HepG2 (cell line): ENCODE results near the gene SCARF1. TPM values are rescaled to one million over a fixed set of nuclear protein-coding genes. Genes with fewer than 3 reads are reported as not detected.

Experiments used
- CBX2 ChIP-seq, 2 experiments: fragments of 200-600 bp in 1 of 2; sonication (generic); formaldehyde crosslinking in 1 of 2; IDR thresholded peaks; 2 replicates each; pipeline versions ENCODE4 v1.7.0 to v1.8.1; 2018 to 2022; ENCODE audit warnings: low read depth in 2 of 2, low read length in 1 of 2, mild to moderate bottlenecking in 1 of 2, missing genetic modification reagents in 1 of 2
- CENPT ChIP-seq: sonication (generic); formaldehyde crosslinking; IDR thresholded peaks from 2 replicates; pipeline ENCODE4 v1.8.0; 2022; ENCODE audit warnings: low read depth, mild to moderate bottlenecking, moderate library complexity, missing genetic modification reagents
- DNMT1 ChIP-seq: sonication (generic); formaldehyde crosslinking; IDR thresholded peaks from 2 replicates; pipeline ENCODE4 v1.5.1; 2020; ENCODE audit warnings: mild to moderate bottlenecking, missing genetic modification reagents
- FOSL1 ChIP-seq: sonication (generic); formaldehyde crosslinking; IDR thresholded peaks from 2 replicates; pipeline ENCODE4 v1.9.0; 2021; ENCODE audit warnings: missing genetic modification reagents, borderline replicate concordance
- IRF2 ChIP-seq: IDR thresholded peaks from 2 replicates; pipeline ENCODE4 v1.6.1; 2018; ENCODE audit warnings: missing genetic modification reagents, missing compliant biosample characterization
- KDM5A ChIP-seq: fragments of 200-600 bp; sonication (generic); IDR thresholded peaks from 2 replicates; pipeline ENCODE4 v1.7.0; 2018; ENCODE audit warnings: antibody characterized with exemption, mild to moderate bottlenecking, low read length, borderline replicate concordance
- NBN ChIP-seq: fragments of 450-650 bp; conservative IDR thresholded peaks from 2 replicates; pipeline ENCODE4 v1.6.1; 2017
- NCOA2 ChIP-seq: sonication (generic); formaldehyde crosslinking; IDR thresholded peaks from 2 replicates; pipeline ENCODE4 v1.8.0; 2022; ENCODE audit warnings: inconsistent platforms
- ONECUT2 ChIP-seq: sonication (generic); formaldehyde crosslinking; IDR thresholded peaks from 2 replicates; pipeline ENCODE4 v1.4.0; 2020; ENCODE audit warnings: missing genetic modification reagents
- RBAK ChIP-seq: sonication (generic); formaldehyde crosslinking; IDR thresholded peaks from 2 replicates; pipeline ENCODE4 v1.5.1; 2020; ENCODE audit warnings: mild to moderate bottlenecking, missing genetic modification reagents
- RCOR2 ChIP-seq: IDR thresholded peaks from 2 replicates; pipeline ENCODE4 v1.6.1; 2016; ENCODE audit warnings: missing biosample characterization, missing genetic modification reagents
- RFX1 ChIP-seq: fragments of 450-650 bp; IDR thresholded peaks from 2 replicates; pipeline ENCODE4 v1.6.1; 2017
- SCMH1 ChIP-seq: sonication (generic); formaldehyde crosslinking; IDR thresholded peaks from 2 replicates; pipeline ENCODE4 v1.9.0; 2021; ENCODE audit warnings: missing genetic modification reagents, mild to moderate bottlenecking, borderline replicate concordance
- SRSF1 ChIP-seq: fragments of 200-400 bp; formaldehyde crosslinking; optimal IDR thresholded peaks from 2 replicates; pipeline ENCODE3; 2017; ENCODE audit warnings: mild to moderate bottlenecking, low read depth, low read length, moderate library complexity
- STAT5B ChIP-seq: sonication (generic); formaldehyde crosslinking; IDR thresholded peaks from 2 replicates; pipeline ENCODE4 v1.4.0; 2020; ENCODE audit warnings: missing genetic modification reagents
- TRIM24 ChIP-seq: sonication (generic); formaldehyde crosslinking; IDR thresholded peaks from 2 replicates; pipeline ENCODE4 v1.8.0; 2022; ENCODE audit warnings: mild to moderate bottlenecking, missing genetic modification reagents
- ZNF136 ChIP-seq: sonication (generic); formaldehyde crosslinking; IDR thresholded peaks from 2 replicates; pipeline ENCODE4 v1.8.1; 2022; ENCODE audit warnings: low read depth, mild to moderate bottlenecking, moderate library complexity, missing genetic modification reagents
- ZNF331 ChIP-seq: sonication (generic); formaldehyde crosslinking; IDR thresholded peaks from 2 replicates; pipeline ENCODE4 v1.4.0; 2020; ENCODE audit warnings: missing genetic modification reagents
- ZNF343 ChIP-seq: sonication (generic); formaldehyde crosslinking; IDR thresholded peaks from 2 replicates; pipeline ENCODE4 v1.4.0; 2020; ENCODE audit warnings: mild to moderate bottlenecking, missing genetic modification reagents
- ZNF44 ChIP-seq: sonication (generic); formaldehyde crosslinking; IDR thresholded peaks from 2 replicates; pipeline ENCODE4 v1.5.1; 2020; ENCODE audit warnings: mild to moderate bottlenecking, missing genetic modification reagents
- ZNF556 ChIP-seq: sonication (generic); formaldehyde crosslinking; IDR thresholded peaks from 2 replicates; pipeline ENCODE4 v1.4.0; 2020; ENCODE audit warnings: mild to moderate bottlenecking, missing genetic modification reagents, borderline replicate concordance
- ZNF607 ChIP-seq: sonication (generic); formaldehyde crosslinking; IDR thresholded peaks from 2 replicates; pipeline ENCODE4 v1.5.1; 2020; ENCODE audit warnings: missing genetic modification reagents, mild to moderate bottlenecking, borderline replicate concordance
- polyA plus RNA-seq, 8 experiments: library from polyadenylated mRNA; depleted of rRNA in 3 of 8; stranded (reverse) in 7 of 8; unstranded in 1 of 8; fragments of >200 nt; fragmentation: Illumina TruSeq in 4 of 8; extraction: Trizol in 4 of 8; gene quantifications; 2 replicates each; pipeline versions ENCODE4 v1.2.1 to v1.2.3, GENCODE V29; 2011 to 2016; ENCODE audit warnings: low read depth in 4 of 8, missing spikeins in 1 of 8, mixed read lengths in 1 of 8; ENCODE audit not compliant: insufficient read depth in 1 of 8
- total RNA-seq, 5 experiments: library from RNA; depleted of rRNA; stranded (reverse); fragments of >200 nt; fragmentation: Illumina TruSeq; extraction: Trizol; gene quantifications; 2 replicates each; pipeline ENCODE4 v1.2.3, GENCODE V29; 2016; ENCODE audit warnings: low read depth in 1 of 5
- TF ChIP-seq, protein P1 (sequence below): IDR thresholded peaks from 2 replicates; pipeline ENCODE4 v1.6.1; 2016; ENCODE audit warnings: mild to moderate bottlenecking, missing biosample characterization, missing genetic modification reagents
- TF ChIP-seq, protein P2 (sequence below): sonication (generic); formaldehyde crosslinking; IDR thresholded peaks from 2 replicates; pipeline ENCODE4 v1.4.0; 2020; ENCODE audit warnings: mild to moderate bottlenecking, missing genetic modification reagents
- TF ChIP-seq, protein P3 (sequence below): sonication (generic); formaldehyde crosslinking; IDR thresholded peaks from 2 replicates; pipeline ENCODE4 v1.8.1; 2022; ENCODE audit warnings: low read depth, mild to moderate bottlenecking, missing genetic modification reagents
- TF ChIP-seq, protein P4 (sequence below): sonication (generic); formaldehyde crosslinking; conservative IDR thresholded peaks from 2 replicates; pipeline ENCODE4 v1.4.0; 2020; ENCODE audit warnings: missing genetic modification reagents

The SCARF1 gene
- total and polyA plus RNA-seq, 2 of the 13 experiments (the other 11 are each of a cell fraction or from before 2014, with no cell fraction given): 0.24 to 0.71 TPM

DNA sequence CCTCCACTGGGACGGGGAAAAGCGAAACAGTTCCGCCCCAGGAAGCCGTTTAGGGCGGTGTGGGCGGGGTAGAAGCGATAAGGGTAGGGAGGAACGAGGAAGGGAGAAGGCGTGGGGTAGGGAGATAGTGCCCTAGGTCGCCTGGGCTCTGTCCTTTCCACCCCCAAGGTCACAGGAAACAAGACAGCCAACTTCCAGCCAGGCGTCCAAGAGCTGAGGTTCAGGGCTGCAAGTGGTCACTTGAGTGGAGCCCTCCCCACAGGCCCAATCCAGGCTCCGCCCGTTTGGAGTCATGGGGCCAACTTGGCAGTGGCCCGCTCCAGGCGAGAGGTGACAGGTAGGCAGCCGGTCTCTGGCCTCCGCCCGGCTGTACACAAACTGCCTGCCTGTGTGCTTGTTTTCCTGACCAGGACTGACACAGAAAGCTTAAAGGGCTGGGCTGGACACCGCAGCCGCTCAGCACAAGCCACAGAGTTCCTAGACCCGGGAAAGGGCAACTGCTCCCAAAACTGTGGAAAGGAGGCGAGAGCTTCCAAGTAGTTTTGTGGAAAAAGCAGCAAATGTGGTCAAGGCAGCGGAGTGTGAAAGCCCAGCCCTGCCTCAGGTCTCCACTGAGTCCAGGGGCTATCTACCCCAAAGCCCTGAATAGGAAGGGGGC, 4.4 kb upstream of the SCARF1 start, which contains the start of gene RILP (continued):
- no peak for TF ChIP-seq RFX1
- no peak for TF ChIP-seq ZNF136 (CRISPR knock-in tag)
- TF ChIP-seq ZNF607: no peak; the same call in 1 of the 2 replicates
- no peak for TF ChIP-seq CBX2 (IDR thresholded peaks at IDR 0.05; ENCODE audit: low read depth, low read length)
- TF ChIP-seq CBX2 (CRISPR knock-in tag; IDR thresholded peaks at IDR 0.05; ENCODE audit: low read depth): no peak
- TF ChIP-seq DNMT1 (CRISPR knock-in tag): no peak
- no peak for TF ChIP-seq ZNF44
- no peak for TF ChIP-seq KDM5A
- TF ChIP-seq SRSF1: no peak
- TF ChIP-seq NCOA2: no peak; the same call in 1 of the 2 replicates
- no peak for TF ChIP-seq ZNF556 (CRISPR knock-in tag)
- no peak for TF ChIP-seq STAT5B (CRISPR knock-in tag)
- peak; percentile 30; the same call in 1 of the 2 replicates for TF ChIP-seq ZNF343 (CRISPR knock-in tag)
- TF ChIP-seq IRF2: peak; percentile 49; the same call in 1 of the 2 replicates
- TF ChIP-seq TRIM24 (CRISPR knock-in tag): no peak
- no peak for TF ChIP-seq FOSL1 (CRISPR knock-in tag)
- no peak for TF ChIP-seq CENPT (CRISPR knock-in tag)
- TF ChIP-seq, protein P1, sequence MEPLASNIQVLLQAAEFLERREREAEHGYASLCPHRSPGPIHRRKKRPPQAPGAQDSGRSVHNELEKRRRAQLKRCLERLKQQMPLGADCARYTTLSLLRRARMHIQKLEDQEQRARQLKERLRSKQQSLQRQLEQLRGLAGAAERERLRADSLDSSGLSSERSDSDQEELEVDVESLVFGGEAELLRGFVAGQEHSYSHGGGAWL (CRISPR knock-in tag): no peak; the same call in 1 of the 2 replicates
- TF ChIP-seq, protein P2, sequence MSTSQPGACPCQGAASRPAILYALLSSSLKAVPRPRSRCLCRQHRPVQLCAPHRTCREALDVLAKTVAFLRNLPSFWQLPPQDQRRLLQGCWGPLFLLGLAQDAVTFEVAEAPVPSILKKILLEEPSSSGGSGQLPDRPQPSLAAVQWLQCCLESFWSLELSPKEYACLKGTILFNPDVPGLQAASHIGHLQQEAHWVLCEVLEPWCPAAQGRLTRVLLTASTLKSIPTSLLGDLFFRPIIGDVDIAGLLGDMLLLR (CRISPR knock-in tag): no peak
- TF ChIP-seq, protein P3, sequence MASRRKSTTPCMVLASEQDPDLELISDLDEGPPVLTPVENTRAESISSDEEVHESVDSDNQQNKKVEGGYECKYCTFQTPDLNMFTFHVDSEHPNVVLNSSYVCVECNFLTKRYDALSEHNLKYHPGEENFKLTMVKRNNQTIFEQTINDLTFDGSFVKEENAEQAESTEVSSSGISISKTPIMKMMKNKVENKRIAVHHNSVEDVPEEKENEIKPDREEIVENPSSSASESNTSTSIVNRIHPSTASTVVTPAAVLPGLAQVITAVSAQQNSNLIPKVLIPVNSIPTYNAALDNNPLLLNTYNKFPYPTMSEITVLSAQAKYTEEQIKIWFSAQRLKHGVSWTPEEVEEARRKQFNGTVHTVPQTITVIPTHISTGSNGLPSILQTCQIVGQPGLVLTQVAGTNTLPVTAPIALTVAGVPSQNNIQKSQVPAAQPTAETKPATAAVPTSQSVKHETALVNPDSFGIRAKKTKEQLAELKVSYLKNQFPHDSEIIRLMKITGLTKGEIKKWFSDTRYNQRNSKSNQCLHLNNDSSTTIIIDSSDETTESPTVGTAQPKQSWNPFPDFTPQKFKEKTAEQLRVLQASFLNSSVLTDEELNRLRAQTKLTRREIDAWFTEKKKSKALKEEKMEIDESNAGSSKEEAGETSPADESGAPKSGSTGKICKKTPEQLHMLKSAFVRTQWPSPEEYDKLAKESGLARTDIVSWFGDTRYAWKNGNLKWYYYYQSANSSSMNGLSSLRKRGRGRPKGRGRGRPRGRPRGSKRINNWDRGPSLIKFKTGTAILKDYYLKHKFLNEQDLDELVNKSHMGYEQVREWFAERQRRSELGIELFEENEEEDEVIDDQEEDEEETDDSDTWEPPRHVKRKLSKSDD: no peak
- TF ChIP-seq, protein P4, sequence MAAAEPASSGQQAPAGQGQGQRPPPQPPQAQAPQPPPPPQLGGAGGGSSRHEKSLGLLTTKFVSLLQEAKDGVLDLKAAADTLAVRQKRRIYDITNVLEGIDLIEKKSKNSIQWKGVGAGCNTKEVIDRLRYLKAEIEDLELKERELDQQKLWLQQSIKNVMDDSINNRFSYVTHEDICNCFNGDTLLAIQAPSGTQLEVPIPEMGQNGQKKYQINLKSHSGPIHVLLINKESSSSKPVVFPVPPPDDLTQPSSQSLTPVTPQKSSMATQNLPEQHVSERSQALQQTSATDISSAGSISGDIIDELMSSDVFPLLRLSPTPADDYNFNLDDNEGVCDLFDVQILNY (CRISPR knock-in tag): no peak
- TF ChIP-seq RBAK: no peak
- TF ChIP-seq ONECUT2 (CRISPR knock-in tag): no peak
- no peak for TF ChIP-seq NBN
- TF ChIP-seq ZNF331 (CRISPR knock-in tag): no peak; the same call in 1 of the 2 replicates
- no peak for TF ChIP-seq SCMH1 (CRISPR knock-in tag)
- TF ChIP-seq RCOR2 (CRISPR knock-in tag): no peak
